NCI-H345 treated with DMSO at 0.1 percent for 48 hours (cell line): ENCODE results near the gene NQO2.
"Not testable (repeated sequence)": the region's sequence is repeated elsewhere in the genome, so short reads cannot be mapped to it uniquely, and the experiment has no call there.

ENCODE experiments used
- DNase-seq: peaks from one replicate; lab custom pipeline; 2025; ENCODE audit not compliant: unreplicated experiment; lab: John Stamatoyannopoulos, UW

Gene NQO2

GRCh38 chr6:3011592-3011991 lies 11.9 kb downstream of the NQO2 start:
- no peak for DNase-seq

- DNase-seq, result no peak
Measured at GRCh38 chr6:3013486-3013885, 13.8 kb downstream of the NQO2 start.

GRCh38 chr6:3013901-3014674 lies 14.4 kb downstream of the NQO2 start:
- DNase-seq, result no peak

- DNase-seq, result no peak
Measured at GRCh38 chr6:3014675-3015066, 15.0 kb downstream of the NQO2 start.

- DNase-seq, result no peak
Measured at GRCh38 chr6:3015144-3015543, 15.4 kb downstream of the NQO2 start.

GRCh38 chr6:3016473-3017280 lies 17.0 kb downstream of the NQO2 start:
- DNase-seq, result no peak

- DNase-seq, result no peak
Measured at GRCh38 chr6:3017304-3017703, 17.6 kb downstream of the NQO2 start.

- no peak for DNase-seq
Measured at GRCh38 chr6:3019065-3019464, 19.4 kb downstream of the NQO2 start.

- no peak for DNase-seq
Measured at GRCh38 chr6:3019749-3020320, 20.1 kb downstream of the NQO2 start.

GRCh38 chr6:3020976-3021598 lies 21.4 kb downstream of the NQO2 start:
- not testable (repeated sequence) for DNase-seq

GRCh38 chr6:3022765-3023662 lies 23.3 kb downstream of the NQO2 start:
- DNase-seq, result no peak

GRCh38 chr6:3023663-3024483 lies 24.2 kb downstream of the NQO2 start:
- no peak for DNase-seq

GRCh38 chr6:3026791-3027626 lies 27.3 kb downstream of the NQO2 start:
- DNase-seq, result no peak

GRCh38 chr6:3028156-3028555 lies 28.5 kb downstream of the NQO2 start:
- not testable (repeated sequence) for DNase-seq

- DNase-seq, result no peak
Measured at GRCh38 chr6:3031857-3032640, 32.4 kb downstream of the NQO2 start.

GRCh38 chr6:3032986-3033385 lies 33.3 kb downstream of the NQO2 start:
- DNase-seq, result no peak

GRCh38 chr6:3033652-3034051 lies 34.0 kb downstream of the NQO2 start:
- no peak for DNase-seq

- no peak for DNase-seq
Measured at GRCh38 chr6:3035397-3035796, 35.7 kb downstream of the NQO2 start.
